Ovary (tissue), 3 donors: ENCODE measurements around the gene VIM.

Source experiments
- EP300 ChIP-seq: sonication (generic); formaldehyde crosslinking; IDR thresholded peaks from one replicate; pipeline ENCODE4 v1.6.1; 2017; ENCODE audit warnings: antibody characterized with exemption
- POLR2A ChIP-seq: fragments of 450-650 bp; IDR thresholded peaks from one replicate; pipeline ENCODE4 v1.6.1; 2017; ENCODE audit warnings: antibody characterized with exemption, mild to moderate bottlenecking, moderate library complexity
- TF ChIP-seq, protein P1 (sequence below), 3 donors: fragments of 450-650 bp in 2 of 3; fragments of 200-600 bp in 1 of 3; IDR thresholded peaks; one replicate each; pipeline versions ENCODE4 v1.5.1 to v1.8.0; 2016 to 2022; ENCODE audit warnings: antibody characterized with exemption in 3 of 3, mild to moderate bottlenecking in 1 of 3
- donor health status: DM: no; HTN: no; CAD: no.

DNA sequence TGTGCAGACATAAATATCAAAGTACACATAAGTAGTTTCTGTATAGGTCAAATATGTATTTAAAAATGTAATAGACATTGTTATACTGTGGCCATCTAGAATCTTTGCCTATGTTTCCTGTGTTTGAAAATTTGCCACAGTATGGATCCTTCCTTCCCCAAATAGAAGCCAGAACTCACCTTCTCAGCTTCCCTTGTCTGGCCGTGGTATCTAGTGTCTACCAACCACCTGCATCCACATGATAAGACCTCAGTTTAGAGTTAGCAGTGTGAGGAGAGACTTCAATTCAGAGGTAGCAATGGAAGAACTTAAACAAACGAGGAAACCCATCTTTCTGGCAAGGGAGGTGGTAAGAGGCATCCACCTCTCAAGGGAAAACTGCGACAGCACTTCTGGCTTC, 31.5 kb upstream of the VIM start:
- TF ChIP-seq, protein P1, sequence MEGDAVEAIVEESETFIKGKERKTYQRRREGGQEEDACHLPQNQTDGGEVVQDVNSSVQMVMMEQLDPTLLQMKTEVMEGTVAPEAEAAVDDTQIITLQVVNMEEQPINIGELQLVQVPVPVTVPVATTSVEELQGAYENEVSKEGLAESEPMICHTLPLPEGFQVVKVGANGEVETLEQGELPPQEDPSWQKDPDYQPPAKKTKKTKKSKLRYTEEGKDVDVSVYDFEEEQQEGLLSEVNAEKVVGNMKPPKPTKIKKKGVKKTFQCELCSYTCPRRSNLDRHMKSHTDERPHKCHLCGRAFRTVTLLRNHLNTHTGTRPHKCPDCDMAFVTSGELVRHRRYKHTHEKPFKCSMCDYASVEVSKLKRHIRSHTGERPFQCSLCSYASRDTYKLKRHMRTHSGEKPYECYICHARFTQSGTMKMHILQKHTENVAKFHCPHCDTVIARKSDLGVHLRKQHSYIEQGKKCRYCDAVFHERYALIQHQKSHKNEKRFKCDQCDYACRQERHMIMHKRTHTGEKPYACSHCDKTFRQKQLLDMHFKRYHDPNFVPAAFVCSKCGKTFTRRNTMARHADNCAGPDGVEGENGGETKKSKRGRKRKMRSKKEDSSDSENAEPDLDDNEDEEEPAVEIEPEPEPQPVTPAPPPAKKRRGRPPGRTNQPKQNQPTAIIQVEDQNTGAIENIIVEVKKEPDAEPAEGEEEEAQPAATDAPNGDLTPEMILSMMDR (IDR thresholded peaks at IDR 0.05) = no peak
- TF ChIP-seq EP300 (no peak), POLR2A (no peak)
